Posterior vena cava (tissue), 2 donors: ENCODE measurements around the gene SAMD14. TPM values are rescaled to one million over a fixed set of nuclear protein-coding genes. Genes with fewer than 3 reads are reported as not detected.

Experiments
- DNase-seq: peaks from one replicate; pipeline ENCODE4 v3.0.0-alpha.2; 2020; ENCODE audit warnings: low spot score
- intact Hi-C, 2 donors: fragments of 100-400 bp; cut with DNase I; formaldehyde crosslinking; loops; one replicate each; pipeline versions ENCODE4 v1.14.1 to v1.14.2; 2022 to 2023
- long read RNA-seq, 2 donors: library from polyadenylated mRNA; unstranded; transcript quantifications; one replicate each; pipeline ENCODE4 v2.0.0, GENCODE V29; 2020 to 2021
- total RNA-seq, 2 donors: library from RNA; stranded (reverse); fragmentation: NEBNext Ultra II Directional; extraction: Animal tissue kit (Norgen Biotek cat#: 25700); gene quantifications; one replicate each; pipeline ENCODE4 v1.2.1, GENCODE V29; 2021
- donor health status: DM: yes; HTN: yes; CAD: no.
- donor health status: DM: yes; HTN: yes; CAD: no.

SAMD14 gene
- total RNA-seq = 1 to 10 TPM; 6.6 to 6.7 TPM
- long read RNA-seq, donor 1, full-length matches to known transcripts = 1 of 2 reads
- long read RNA-seq, donor 1, partial matches to known transcripts = 0 of 2 reads
- long read RNA-seq, donor 1, other reads (novel, unspliced or antisense) = 1 of 2 reads
- long read RNA-seq, donor 2, partial matches to known transcripts = 3 of 8 reads
- long read RNA-seq, donor 2, other reads (novel, unspliced or antisense) = 2 of 8 reads

DNA sequence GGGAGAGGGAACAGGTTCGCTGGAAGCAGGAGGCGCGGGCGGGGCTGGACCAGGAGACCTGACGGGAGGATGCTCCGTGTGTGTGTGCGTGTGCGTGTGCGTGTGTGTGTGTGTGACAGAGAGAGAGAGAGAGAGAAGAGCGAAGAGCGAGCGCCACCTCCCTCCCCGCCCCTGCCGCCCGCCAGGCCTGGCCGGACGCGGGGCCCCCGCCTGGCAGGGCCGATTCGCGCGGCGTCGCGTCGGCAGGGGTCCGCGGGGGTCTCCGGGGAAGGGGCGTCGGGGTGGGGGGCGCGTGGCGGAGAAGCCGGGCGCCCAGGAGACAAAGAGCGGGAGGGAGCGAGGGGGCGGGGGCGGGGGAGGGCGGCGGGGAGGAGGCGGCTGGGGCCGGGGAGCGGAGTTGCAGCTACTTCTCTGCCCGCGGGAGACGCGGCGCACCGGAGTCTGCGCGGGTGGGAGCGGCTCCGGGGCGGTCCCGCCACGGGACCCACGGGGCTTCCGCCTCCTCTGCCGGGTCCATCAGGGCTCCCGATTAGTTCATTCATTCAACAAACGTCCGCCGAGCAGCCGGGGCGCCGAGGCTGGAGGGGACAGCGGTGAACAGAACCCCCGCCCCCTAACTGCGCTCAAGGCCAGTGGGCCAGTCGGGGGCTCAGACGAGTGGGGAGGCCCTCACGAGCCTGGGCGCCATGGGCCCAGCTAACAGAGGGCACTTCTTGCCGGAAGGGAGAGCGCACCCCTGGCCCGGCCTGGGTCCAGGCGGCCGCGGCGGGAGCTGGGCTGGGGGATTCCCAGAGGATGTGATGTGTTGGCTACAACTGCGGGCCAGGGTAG lies at the start of gene SAMD14:
TSS of gene SAMD14 (minus strand) at position 433 of the 831 bp plus-strand sequence. CDS start 5,201 bp downstream, outside the sequence.
- intact Hi-C loops = loop anchor here in 1 of 2 donors (2.0 to 10.0 kb wide), 2 partner anchors 29 to 165 kb away; no protein-coding TSS in a partner anchor
- DNase-seq = peak; percentile 86

DNA sequence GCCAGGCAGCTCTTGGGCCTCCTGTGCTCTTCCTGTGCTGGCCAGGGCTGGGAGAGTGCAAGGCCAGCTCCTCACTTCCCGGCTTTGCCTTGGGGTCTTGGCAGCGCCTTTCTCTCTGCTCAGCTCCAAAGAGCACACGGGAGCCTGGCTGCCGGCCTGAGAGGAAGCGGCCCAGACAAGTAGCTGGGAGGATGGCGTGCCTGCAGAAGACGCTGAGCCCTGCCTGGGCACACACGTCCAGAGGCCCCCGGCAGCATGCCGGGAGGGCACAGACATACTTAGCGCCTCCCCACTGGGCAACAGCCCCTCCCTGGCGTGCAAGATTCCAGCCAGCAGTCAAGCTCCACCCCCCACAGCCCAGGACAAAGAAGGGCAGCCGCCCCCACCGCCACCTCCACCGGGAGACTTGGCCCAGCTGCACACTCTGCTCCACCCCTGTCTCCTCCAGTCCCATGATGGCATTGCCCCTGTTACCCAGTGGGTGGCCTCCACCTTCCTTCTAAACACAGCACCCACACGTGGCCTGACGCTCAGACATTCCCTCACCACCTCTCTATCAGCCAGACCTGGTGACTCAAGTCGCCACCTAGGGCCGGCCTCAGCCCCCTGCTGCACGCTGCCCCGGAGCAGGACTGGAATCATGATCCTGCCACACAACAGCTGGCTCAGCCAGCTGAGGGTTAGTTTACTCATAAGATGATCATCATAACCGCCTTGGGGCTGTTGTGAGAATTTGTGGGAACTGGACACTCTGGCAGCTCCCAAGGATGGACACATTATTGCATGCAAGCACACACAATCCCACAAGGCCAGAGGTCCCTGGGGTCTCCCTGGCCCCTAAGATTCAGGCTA lies 48.2 kb upstream of the SAMD14 start:
- peak; percentile 93 for DNase-seq
- intact Hi-C loops = no loop called here

- intact Hi-C loops = no loop called here
Observed at GRCh38 chr17:50177476-50177875, 47.5 kb upstream of the SAMD14 start.

DNA sequence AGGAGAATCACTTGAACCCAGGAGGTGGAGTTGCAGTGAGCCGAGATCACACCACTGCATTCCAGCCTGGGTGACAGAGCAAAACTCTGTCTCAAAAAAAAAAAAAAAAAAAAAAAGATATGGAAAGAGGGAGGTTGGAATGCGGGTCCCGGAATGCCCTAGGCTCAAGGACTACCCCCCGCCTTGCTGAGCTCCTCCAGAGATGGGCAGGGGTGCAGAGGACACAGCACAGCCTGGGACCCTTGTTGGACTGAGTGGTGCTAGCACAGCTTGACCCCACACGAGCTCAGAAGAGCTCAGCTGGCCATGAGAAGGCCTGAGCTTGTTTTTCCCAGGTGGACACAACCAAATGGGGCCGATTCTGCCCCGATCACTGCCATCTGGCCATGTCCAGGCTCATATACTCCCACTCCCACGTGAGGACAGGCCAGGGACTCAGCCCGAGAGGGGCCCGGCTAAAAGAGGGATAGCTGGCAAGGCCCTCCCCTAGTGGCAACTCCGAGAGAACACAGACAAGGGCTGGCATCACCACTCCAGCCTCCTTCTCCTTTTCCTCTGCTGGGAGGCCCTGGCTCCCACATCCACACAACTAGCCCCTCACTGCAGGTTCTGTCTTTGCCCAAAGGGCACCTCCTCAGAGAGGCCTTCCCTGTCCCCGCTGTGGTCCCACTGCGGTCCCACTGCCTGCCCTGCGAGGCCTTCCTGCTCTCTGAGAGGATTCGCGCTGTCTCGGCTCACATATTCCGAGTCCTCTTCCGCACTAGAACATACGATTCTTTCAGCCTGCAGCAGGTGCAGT lies 46.8 kb upstream of the SAMD14 start:
- DNase-seq = no peak
- intact Hi-C loops = no loop called here

More at GRCh38 chr17:50177476-50177875, 47.5 kb upstream of the SAMD14 start:
- DNase-seq = no peak

GRCh38 chr17:50175035-50175807 lies 45.3 kb upstream of the SAMD14 start:
- no peak for DNase-seq
- intact Hi-C loops = no loop called here

DNA sequence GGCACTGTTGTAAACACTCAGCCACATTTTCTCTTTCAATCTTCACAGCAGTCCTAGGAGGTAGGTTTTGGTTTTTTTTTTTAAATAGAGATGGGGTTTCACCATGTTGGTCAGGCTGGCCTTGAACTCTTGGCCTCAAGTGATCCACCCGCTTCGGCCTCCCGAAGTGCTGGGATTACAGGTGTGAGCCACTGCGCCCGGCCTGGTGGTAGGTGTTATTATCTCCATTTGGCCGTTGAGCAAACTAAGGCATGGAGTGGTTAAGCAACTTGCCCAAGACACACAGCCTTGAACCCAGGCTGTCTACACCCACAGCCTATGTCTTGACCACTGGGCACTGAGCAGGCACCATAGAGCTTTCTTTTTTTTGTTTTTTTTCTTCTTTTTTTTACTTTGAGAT lies 44.5 kb upstream of the SAMD14 start:
- intact Hi-C loops = no loop called here
- DNase-seq = no peak

GRCh38 chr17:50173335-50173941 lies 43.5 kb upstream of the SAMD14 start:
- intact Hi-C loops = no loop called here
- no peak for DNase-seq

DNA sequence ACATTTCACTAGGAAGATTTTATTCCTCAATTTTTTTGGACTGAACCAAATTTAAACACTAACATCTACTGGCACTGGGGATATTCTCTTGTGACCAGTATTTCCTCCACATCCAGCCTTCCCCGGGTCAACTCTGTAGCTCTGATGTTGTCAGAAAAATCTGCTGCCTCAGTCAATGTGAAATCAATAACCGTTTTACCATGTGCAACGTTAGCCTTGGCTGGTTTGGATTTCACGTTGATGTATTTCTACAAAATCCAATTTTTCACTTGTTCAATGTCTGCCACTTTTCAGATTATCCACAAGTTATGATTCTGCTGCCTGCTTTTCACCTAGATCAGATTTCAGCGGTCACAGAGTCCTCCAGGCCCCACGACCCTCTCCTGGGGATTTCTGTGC lies 43.0 kb upstream of the SAMD14 start:
- no peak for DNase-seq
- intact Hi-C loops = no loop called here

GRCh38 chr17:50172130-50172529 lies 42.2 kb upstream of the SAMD14 start:
- intact Hi-C loops = no loop called here
- DNase-seq = no peak

DNA sequence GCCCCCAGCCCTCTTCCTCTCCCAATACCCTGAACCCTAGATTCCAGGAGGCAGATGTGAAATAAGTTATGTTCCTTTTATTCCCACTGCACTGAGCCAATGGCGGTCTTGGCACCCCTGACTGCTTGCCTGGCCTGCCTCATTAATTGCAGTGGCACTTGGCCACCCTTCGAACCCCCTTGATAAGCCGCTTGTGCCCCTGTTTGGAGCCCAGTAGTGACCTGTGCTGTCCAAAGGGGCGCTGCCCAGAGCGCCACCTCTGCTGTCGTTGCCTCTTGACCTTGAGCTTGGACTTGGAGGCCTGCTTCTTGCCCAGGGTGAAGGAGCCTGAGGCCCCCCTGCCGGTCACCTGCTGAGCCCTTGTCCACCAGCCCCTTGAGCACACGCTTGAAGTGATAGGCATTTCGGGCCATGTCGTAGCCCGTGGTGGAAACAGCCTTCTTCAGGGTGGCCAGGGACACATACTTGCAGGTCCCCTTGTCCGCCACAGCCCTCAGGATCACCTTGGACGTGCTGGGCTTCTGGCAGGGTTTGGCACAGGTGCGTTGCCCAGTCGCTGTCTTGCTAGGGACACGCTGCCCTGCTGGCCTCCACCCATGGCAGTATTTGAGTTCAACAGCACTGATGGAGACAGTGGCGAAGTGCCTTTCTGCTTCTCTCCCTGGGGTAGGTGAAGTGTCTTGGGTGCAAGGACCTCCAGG lies 41.6 kb upstream of the SAMD14 start:
- DNase-seq = no peak
- intact Hi-C loops = no loop called here

- intact Hi-C loops = no loop called here
Observed at GRCh38 chr17:50170662-50171370, 40.9 kb upstream of the SAMD14 start.

DNA sequence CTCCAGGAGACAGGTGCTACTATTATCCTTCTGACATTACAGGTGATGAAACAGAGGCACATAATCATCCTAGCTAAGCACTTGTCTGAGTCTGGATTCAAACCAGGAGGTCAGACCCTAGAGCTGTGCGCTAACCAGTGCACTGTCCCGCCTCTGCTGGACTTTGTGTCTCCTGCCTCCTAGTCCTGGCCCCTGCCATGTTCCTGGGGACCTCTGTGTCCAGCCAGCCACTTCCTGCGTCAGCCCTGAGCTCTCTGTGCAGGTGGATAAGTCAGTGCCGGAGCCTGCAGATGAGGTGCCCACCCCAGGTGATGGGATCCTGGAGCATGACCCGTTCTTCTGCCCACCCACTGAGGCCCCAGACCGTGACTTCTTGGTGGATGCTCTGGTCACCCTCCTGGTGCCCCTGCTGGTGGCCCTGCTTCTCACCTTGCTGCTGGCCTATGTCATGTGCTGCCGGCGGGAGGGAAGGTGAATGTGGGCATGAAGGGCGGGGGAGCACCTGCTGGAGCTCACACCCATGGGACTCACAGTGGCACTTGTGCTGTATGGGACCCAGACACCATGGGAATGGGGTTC lies 40.0 kb upstream of the SAMD14 start:
- no peak for DNase-seq
- intact Hi-C loops = loop anchor here in 1 of 2 donors (10.0 kb wide), 1 partner anchor 55 kb away; no protein-coding TSS in a partner anchor

More at GRCh38 chr17:50170662-50171370, 40.9 kb upstream of the SAMD14 start:
- no peak for DNase-seq

- DNase-seq = no peak
- intact Hi-C loops = loop anchor here in 1 of 2 donors (10.0 kb wide), 1 partner anchor 54 kb away; no protein-coding TSS in a partner anchor
Observed at GRCh38 chr17:50169121-50169764, 39.3 kb upstream of the SAMD14 start.

- intact Hi-C loops = loop anchor here in 1 of 2 donors (10.0 kb wide), 1 partner anchor 54 kb away; no protein-coding TSS in a partner anchor
Observed at GRCh38 chr17:50168319-50168718, 38.4 kb upstream of the SAMD14 start.

GRCh38 chr17:50167371-50167770 lies 37.4 kb upstream of the SAMD14 start:
- intact Hi-C loops = loop anchor here in 1 of 2 donors (10.0 kb wide), 1 partner anchor 53 kb away; no protein-coding TSS in a partner anchor
- no peak for DNase-seq

More at GRCh38 chr17:50168319-50168718, 38.4 kb upstream of the SAMD14 start:
- no peak for DNase-seq
